DOHH2 (cell line): ENCODE data around the gene TP63.
"Not testable (repeated sequence)": the region's sequence is repeated elsewhere in the genome, so short reads cannot be mapped to it uniquely, and the experiment has no call there.

Source experiments
- H3F3A ChIP-seq: fragments of 200-600 bp; sonication (generic), shearing (Covaris generic); 2 replicates; pipeline ENCODE4 v1.6.0; 2016; ENCODE audit warnings: antibody characterized with exemption, mild to moderate bottlenecking; ENCODE audit not compliant: control insufficient read depth, insufficient read depth
- H3K27ac ChIP-seq: fragments of 200-600 bp; sonication (generic); 2 replicates; pipeline ENCODE4 v1.5.1; 2014; ENCODE audit warnings: low read depth, mild to moderate bottlenecking, low read length, moderate library complexity
- H3K27me3 ChIP-seq: fragments of 200-600 bp; sonication (generic); 2 replicates; pipeline ENCODE4 v1.6.1; 2014; ENCODE audit warnings: mild to moderate bottlenecking, low read length, mixed read lengths; ENCODE audit not compliant: control insufficient read depth
- H3K36me3 ChIP-seq: fragments of 200-600 bp; sonication (generic); 2 replicates; pipeline ENCODE4 v1.6.1; 2014; ENCODE audit warnings: mild to moderate bottlenecking, low read length, moderate library complexity, mixed read lengths; ENCODE audit not compliant: control insufficient read depth
- H3K4me1 ChIP-seq: fragments of 200-600 bp; sonication (generic); 2 replicates; pipeline ENCODE4 v1.6.1; 2014; ENCODE audit warnings: mild to moderate bottlenecking, low read length, mixed read lengths; ENCODE audit not compliant: control insufficient read depth
- H3K4me2 ChIP-seq: fragments of 200-600 bp; sonication (generic); 2 replicates; pipeline ENCODE4 v1.6.0; 2014; ENCODE audit warnings: mild to moderate bottlenecking, low read length, moderate library complexity
- H3K4me3 ChIP-seq: fragments of 200-600 bp; sonication (generic); 2 replicates; pipeline ENCODE4 v1.5.1; 2014; ENCODE audit warnings: mild to moderate bottlenecking, low read length, mixed read lengths
- H3K79me2 ChIP-seq: fragments of 200-600 bp; sonication (generic); 2 replicates; pipeline ENCODE4 v1.6.1; 2014; ENCODE audit warnings: mild to moderate bottlenecking, low read length, mixed read lengths; ENCODE audit not compliant: control insufficient read depth
- H3K9me2 ChIP-seq: fragments of 200-600 bp; sonication (generic); replicated peaks from 2 replicates; pipeline ENCODE4 v1.6.1; 2014; ENCODE audit warnings: mild to moderate bottlenecking, low read length, mixed read lengths; ENCODE audit not compliant: control insufficient read depth
- H3K9me3 ChIP-seq: fragments of 200-600 bp; sonication (generic); 2 replicates; pipeline ENCODE4 v1.6.1; 2014; ENCODE audit warnings: antibody characterized with exemption, low read length, mixed read lengths; ENCODE audit not compliant: control insufficient read depth, insufficient read depth
- H4K20me1 ChIP-seq: fragments of 200-600 bp; sonication (generic); 2 replicates; pipeline ENCODE4 v1.6.0; 2014; ENCODE audit warnings: low read depth, mild to moderate bottlenecking, antibody characterized with exemption, low read length, moderate library complexity; ENCODE audit not compliant: control insufficient read depth, insufficient read depth
- CTCF ChIP-seq: fragments of 200-600 bp; sonication (generic); IDR thresholded peaks from one replicate; pipeline ENCODE4 v1.5.1; 2014; ENCODE audit warnings: antibody characterized with exemption, mild to moderate bottlenecking, low read depth, low read length; ENCODE audit not compliant: poor library complexity, severe bottlenecking
- EZH2phosphoT487 ChIP-seq: fragments of 200-600 bp; sonication (generic); IDR thresholded peaks from 2 replicates; pipeline ENCODE4 v1.6.1; 2017; ENCODE audit warnings: borderline replicate concordance, mild to moderate bottlenecking, antibody characterized with exemption, low read length, moderate library complexity, mixed read lengths

Gene TP63

DNA sequence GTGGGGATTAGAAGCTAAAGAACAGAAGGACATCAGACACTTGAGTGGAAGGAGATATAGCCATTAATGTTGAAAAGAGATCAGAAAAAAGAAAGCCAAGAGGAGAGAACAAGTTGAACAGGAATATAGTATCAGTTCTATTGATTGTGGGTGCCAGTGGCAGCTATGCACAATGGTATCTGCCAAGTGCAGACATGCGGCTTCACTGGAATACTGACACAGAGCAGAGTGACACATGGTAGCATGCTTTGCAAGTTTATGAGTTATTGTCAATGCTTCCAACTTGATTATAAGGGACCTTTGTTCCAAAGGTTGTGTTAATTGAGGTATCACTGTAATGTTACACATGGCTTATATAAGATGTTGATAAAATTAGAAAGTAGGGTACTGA, 42.0 kb upstream of the TP63 start:
- Histone ChIP-seq H4K20me1 (no peaks in the 10 kb centered on the region), H3K4me1 (no peaks in the 10 kb centered on the region), H3K4me3 (no peak overlapping the region), H3K27ac (no peak overlapping the region), H3K27me3 (no peaks in the 10 kb centered on the region), H3K4me2 (no peak overlapping the region), H3F3A (no peaks in the 10 kb centered on the region), H3K79me2 (no peaks in the 10 kb centered on the region), H3K36me3 (no peaks in the 10 kb centered on the region), H3K9me2 (no peaks in the 10 kb centered on the region), H3K9me3 (no peaks in the 10 kb centered on the region)
- no peak for TF ChIP-seq EZH2phosphoT487
- no peak for TF ChIP-seq CTCF

DNA sequence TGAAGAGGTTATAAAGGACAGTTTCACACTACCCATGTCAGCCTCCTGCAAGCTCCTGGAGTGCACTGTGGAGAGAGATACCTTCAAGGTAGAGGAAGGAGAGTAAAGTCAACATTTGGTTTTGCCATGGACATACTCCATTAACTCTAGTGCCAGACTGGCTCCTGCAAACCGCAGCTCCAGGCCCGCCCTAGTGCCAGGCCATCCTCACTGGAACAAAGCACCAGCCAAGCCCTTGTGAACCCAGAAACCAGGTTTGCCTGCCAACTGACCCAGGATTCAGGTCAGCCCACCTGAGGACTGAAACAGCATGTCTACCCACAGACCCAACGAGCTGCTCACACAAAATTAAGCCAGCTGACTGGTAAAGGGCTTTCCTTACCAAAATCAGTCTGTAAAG, 41.0 kb upstream of the TP63 start:
- no peaks in the 10 kb centered on the region for H3K9me2 ChIP-seq
- TF ChIP-seq CTCF (no peak), EZH2phosphoT487 (no peak)
- no peaks in the 10 kb centered on the region for H3K27me3 ChIP-seq
- H3K4me2 ChIP-seq = no peak overlapping the region
- no peak overlapping the region for H3K4me3 ChIP-seq
- H3K4me1 ChIP-seq = no peaks in the 10 kb centered on the region
- no peaks in the 10 kb centered on the region for H3K9me3 ChIP-seq
- no peaks in the 10 kb centered on the region for H3K79me2 ChIP-seq
- H3K36me3 ChIP-seq = no peaks in the 10 kb centered on the region
- H3K27ac ChIP-seq = no peak overlapping the region
- no peaks in the 10 kb centered on the region for H4K20me1 ChIP-seq
- H3F3A ChIP-seq = no peaks in the 10 kb centered on the region

- Histone ChIP-seq H3K27me3 (no peaks in the 10 kb centered on the region), H3K27ac (no peak overlapping the region), H3K4me2 (no peak overlapping the region), H3K36me3 (no peaks in the 10 kb centered on the region), H3K9me3 (no peaks in the 10 kb centered on the region), H4K20me1 (no peaks in the 10 kb centered on the region), H3K9me2 (no peaks in the 10 kb centered on the region), H3F3A (no peaks in the 10 kb centered on the region), H3K4me3 (no peak overlapping the region), H3K79me2 (no peaks in the 10 kb centered on the region), H3K4me1 (no peaks in the 10 kb centered on the region)
- TF ChIP-seq EZH2phosphoT487 (no peak), CTCF (no peak)
Observed at GRCh38 chr3:189593581-189593980, 37.6 kb upstream of the TP63 start.

GRCh38 chr3:189596078-189596979, 34.9 kb upstream of the TP63 start:
- not testable (repeated sequence) for H3K9me2 ChIP-seq, H3K9me3 ChIP-seq, H4K20me1 ChIP-seq, H3K4me1 ChIP-seq, H3K27ac ChIP-seq, H3F3A ChIP-seq, H3K79me2 ChIP-seq, H3K4me3 ChIP-seq, H3K4me2 ChIP-seq, H3K27me3 ChIP-seq, H3K36me3 ChIP-seq
